H1 (cell line): ENCODE data around the gene TBC1D20. TPM values are rescaled to one million over a fixed set of nuclear protein-coding genes. Genes with fewer than 3 reads are reported as not detected.

ENCODE experiments used
- CTCF ChIA-PET: fragments of 300-600 bp; sonication (Branson Sonifier 250); formaldehyde crosslinking; loops from one replicate; lab custom pipeline; 2021; ENCODE audit not compliant: partially characterized antibody; lab: Charles Lee
- POLR2A ChIA-PET: fragments of 300-600 bp; sonication (Branson Sonifier 250); formaldehyde crosslinking; loops from one replicate; lab custom pipeline; 2021; ENCODE audit warnings: inconsistent platforms; ENCODE audit not compliant: partially characterized antibody; lab: Charles Lee
- DNase-seq, 2 experiments: peaks; one replicate each; pipeline versions ENCODE4 v3.0.0 to v3.0.0-alpha.2; 2010 to 2022; ENCODE audit warnings: low spot score in 2 of 2, low read depth in 1 of 2, mixed read lengths in 1 of 2
- FAIRE-seq: peaks from 2 replicates; lab custom pipeline; 2011; peaks lifted over from hg19 to GRCh38; lab: Jason Lieb, UNC
- H2AFZ ChIP-seq: 2 replicates; pipeline ENCODE4 v1.8.1; 2012; ENCODE audit warnings: low read length, inconsistent platforms
- H2AK5ac ChIP-seq: 2 replicates; pipeline ENCODE4 v1.6.1; 2013; ENCODE audit warnings: low read depth, low read length
- H2BK120ac ChIP-seq: replicated peaks from 2 replicates; pipeline ENCODE3; 2013; ENCODE audit warnings: low read depth, low read length, inconsistent platforms
- H2BK12ac ChIP-seq: 2 replicates; pipeline ENCODE4 v1.6.1; 2013; ENCODE audit warnings: low read depth, low read length
- H2BK15ac ChIP-seq: 2 replicates; pipeline ENCODE4 v1.6.1; 2013; ENCODE audit warnings: low read length
- H2BK20ac ChIP-seq: 2 replicates; pipeline ENCODE4 v1.6.1; 2013; ENCODE audit warnings: low read length
- H2BK5ac ChIP-seq: 2 replicates; pipeline ENCODE4 v1.6.1; 2013; ENCODE audit warnings: low read depth, low read length
- H3K14ac ChIP-seq: 2 replicates; pipeline ENCODE4 v1.6.1; 2013; ENCODE audit warnings: inconsistent platforms; ENCODE audit not compliant: insufficient read length
- H3K18ac ChIP-seq: 2 replicates; pipeline ENCODE4 v1.6.1; 2013; ENCODE audit warnings: low read length; ENCODE audit errors: extremely low read depth
- H3K23ac ChIP-seq: 2 replicates; pipeline ENCODE4 v1.6.1; 2013; ENCODE audit warnings: inconsistent platforms; ENCODE audit not compliant: insufficient read length
- H3K23me2 ChIP-seq: 2 replicates; pipeline ENCODE4 v1.6.1; 2013; ENCODE audit warnings: low read depth, low read length
- H3K27ac ChIP-seq: 2 replicates; pipeline ENCODE4 v1.6.1; 2011; ENCODE audit warnings: low read depth, low read length, inconsistent platforms
- H3K27me3 ChIP-seq, 4 experiments: replicated peaks in 1 of 4; 1 replicate in 1 of 4; 2 replicates in 3 of 4; pipeline versions ENCODE4 v1.6.1 to v1.8.1; 2011 to 2013; ENCODE audit warnings: low read length in 3 of 4, mild to moderate bottlenecking in 3 of 4, inconsistent platforms in 2 of 4, mixed read lengths in 2 of 4, moderate library complexity in 1 of 4; ENCODE audit not compliant: control insufficient read depth in 3 of 4, insufficient read depth in 3 of 4; ENCODE audit errors: extremely low read depth in 1 of 4
- H3K36me3 ChIP-seq, 4 experiments: 2 replicates each; pipeline versions ENCODE4 v1.6.1 to v1.8.1; 2011 to 2013; ENCODE audit warnings: mild to moderate bottlenecking in 4 of 4, low read length in 3 of 4, moderate library complexity in 2 of 4, control low read depth in 1 of 4, inconsistent platforms in 1 of 4; ENCODE audit not compliant: insufficient read depth in 4 of 4, control insufficient read depth in 2 of 4
- H3K4ac ChIP-seq: replicated peaks from 2 replicates; pipeline ENCODE3; 2013; ENCODE audit warnings: low read length, low read depth, mixed read lengths, inconsistent platforms; ENCODE audit not compliant: insufficient read length
- H3K4me1 ChIP-seq, 4 experiments: replicated peaks in 1 of 4; 1 replicate in 1 of 4; 2 replicates in 3 of 4; pipeline versions ENCODE4 v1.6.1 to v1.8.1; 2011 to 2013; ENCODE audit warnings: low read length in 3 of 4, inconsistent platforms in 2 of 4, mixed read lengths in 1 of 4; ENCODE audit not compliant: insufficient read depth in 4 of 4, control insufficient read depth in 3 of 4
- H3K4me2 ChIP-seq, 2 experiments: 2 replicates each; pipeline versions ENCODE4 v1.6.1 to v1.8.1; 2011 to 2013; ENCODE audit warnings: low read depth in 2 of 2, low read length in 2 of 2, control low read depth in 1 of 2, inconsistent platforms in 1 of 2, mild to moderate bottlenecking in 1 of 2; ENCODE audit not compliant: insufficient read depth in 1 of 2
- H3K4me3 ChIP-seq, 4 experiments: fragments of 200-600, 300-600 bp in 1 of 4; sonication (generic), shearing (Covaris generic), sonication (Bioruptor Twin) in 1 of 4; 2 replicates each; pipeline versions ENCODE4 v1.5.1 to v1.8.1; 2011 to 2016; ENCODE audit warnings: low read length in 4 of 4, low read depth in 3 of 4, control low read depth in 2 of 4, inconsistent platforms in 2 of 4, mild to moderate bottlenecking in 2 of 4, mixed read lengths in 1 of 4, moderate library complexity in 1 of 4; ENCODE audit not compliant: insufficient read depth in 2 of 4; ENCODE audit errors: extremely low read depth in 1 of 4
- H3K56ac ChIP-seq: replicated peaks from 2 replicates; pipeline ENCODE3; 2013; ENCODE audit warnings: low read depth, mild to moderate bottlenecking, mixed read lengths, low read length, inconsistent platforms; ENCODE audit not compliant: insufficient read length
- H3K79me1 ChIP-seq: 2 replicates; pipeline ENCODE4 v1.6.1; 2013; ENCODE audit warnings: low read depth, low read length, control low read depth
- H3K79me2 ChIP-seq, 2 experiments: 2 replicates each; pipeline versions ENCODE4 v1.6.1 to v1.8.1; 2012 to 2013; ENCODE audit warnings: low read length in 2 of 2, mild to moderate bottlenecking in 2 of 2, inconsistent platforms in 1 of 2; ENCODE audit not compliant: insufficient read depth in 2 of 2, control insufficient read depth in 1 of 2
- H3K9ac ChIP-seq, 4 experiments: replicated peaks in 1 of 4; 1 replicate in 1 of 4; 2 replicates in 3 of 4; pipeline versions ENCODE4 v1.6.1 to v1.8.1; 2011 to 2013; ENCODE audit warnings: low read depth in 3 of 4, low read length in 3 of 4, control low read depth in 2 of 4, mild to moderate bottlenecking in 2 of 4, moderate library complexity in 2 of 4, inconsistent platforms in 1 of 4; ENCODE audit errors: extremely low read depth in 1 of 4
- H3K9me3 ChIP-seq, 2 experiments: 2 replicates each; pipeline versions ENCODE4 v1.6.1 to v1.8.1; 2012 to 2013; ENCODE audit warnings: mild to moderate bottlenecking in 2 of 2, moderate library complexity in 2 of 2, control low read depth in 1 of 2, inconsistent platforms in 1 of 2, low read depth in 1 of 2, low read length in 1 of 2, mixed read lengths in 1 of 2; ENCODE audit not compliant: insufficient read depth in 2 of 2
- H4K20me1 ChIP-seq, 2 experiments: replicated peaks in 1 of 2; 2 replicates each; pipeline versions ENCODE3 to v1.8.1; 2011 to 2013; ENCODE audit warnings: inconsistent platforms in 2 of 2, low read length in 2 of 2, mild to moderate bottlenecking in 1 of 2; ENCODE audit not compliant: insufficient read depth in 2 of 2, control insufficient read depth in 1 of 2
- H4K5ac ChIP-seq: 2 replicates; pipeline ENCODE4 v1.6.1; 2013; ENCODE audit warnings: low read length, low read depth, mixed read lengths, inconsistent platforms; ENCODE audit not compliant: insufficient read length
- H4K8ac ChIP-seq: 2 replicates; pipeline ENCODE4 v1.8.0; 2013; ENCODE audit warnings: mild to moderate bottlenecking, moderate library complexity, low read length, inconsistent platforms; ENCODE audit not compliant: insufficient read depth; ENCODE audit errors: extremely low read depth
- H4K91ac ChIP-seq: replicated peaks from 2 replicates; pipeline ENCODE3; 2013; ENCODE audit warnings: low read length, mixed read lengths, inconsistent platforms; ENCODE audit not compliant: insufficient read length
- ATF2 ChIP-seq: IDR thresholded peaks from 2 replicates; pipeline ENCODE4 v1.6.1; 2012; ENCODE audit warnings: low read length, inconsistent platforms
- ATF3 ChIP-seq: IDR thresholded peaks from 2 replicates; pipeline ENCODE4 v1.6.1; 2011; ENCODE audit warnings: low read depth, mild to moderate bottlenecking, low read length; ENCODE audit not compliant: insufficient read depth
- BRCA1 ChIP-seq: IDR thresholded peaks from 2 replicates; pipeline ENCODE4 v1.6.1; 2012; ENCODE audit warnings: low read depth, low read length, improper control_type of control experiment
- CBX8 ChIP-seq: fragments of 300-800, 300-1000 bp; sonication (generic); IDR thresholded peaks from 2 replicates; pipeline ENCODE4 v1.7.1; 2016; ENCODE audit warnings: low read depth, low read length, borderline replicate concordance
- FOSL1 ChIP-seq: IDR thresholded peaks from 2 replicates; pipeline ENCODE4 v1.6.1; 2011; ENCODE audit warnings: mild to moderate bottlenecking, low read depth, low read length, moderate library complexity; ENCODE audit not compliant: insufficient read depth
- GTF2F1 ChIP-seq: IDR thresholded peaks from 2 replicates; pipeline ENCODE4 v1.6.1; 2012; ENCODE audit warnings: low read depth, low read length, improper control_type of control experiment, borderline replicate concordance
- JUN ChIP-seq: IDR thresholded peaks from 2 replicates; pipeline ENCODE4 v1.6.1; 2011; ENCODE audit warnings: low read depth, mild to moderate bottlenecking, improper control_type of control experiment, low read length
- MAFK ChIP-seq: IDR thresholded peaks from 2 replicates; pipeline ENCODE4 v1.6.1; 2012; ENCODE audit warnings: low read depth, mild to moderate bottlenecking, improper control_type of control experiment, low read length
- SIN3A ChIP-seq, 2 experiments: IDR thresholded peaks in 1 of 2; conservative IDR thresholded peaks in 1 of 2; 2 replicates each; pipeline ENCODE4 v1.6.1; 2011 to 2012; ENCODE audit warnings: low read length in 2 of 2, improper control_type of control experiment in 1 of 2, low read depth in 1 of 2, mild to moderate bottlenecking in 1 of 2
- TCF12 ChIP-seq: IDR thresholded peaks from 2 replicates; pipeline ENCODE4 v1.6.1; 2011; ENCODE audit warnings: low read depth, mild to moderate bottlenecking, low read length
- whole genome bisulfite sequencing, 2 experiments: shearing (Covaris generic) in 1 of 2; methylation state at CpG; one replicate each; pipeline versions ENCODE4 v1.1.6 to v1.1.7; 2013 to 2015; ENCODE audit warnings: low lambda C conversion rate in 2 of 2, mixed read lengths in 2 of 2, inconsistent platforms in 1 of 2, low coverage in 1 of 2, missing lambda C conversion rate in 1 of 2; ENCODE audit not compliant: insufficient replicate concordance in 2 of 2, insufficient coverage in 1 of 2, insufficient read length in 1 of 2; ENCODE audit errors: extremely low coverage in 1 of 2, missing lambda C conversion rate in 1 of 2; 5-methylcytosine and 5-hydroxymethylcytosine counted together
- polyA plus RNA-seq, 7 experiments: library from polyadenylated mRNA; depleted of rRNA in 3 of 7; stranded (reverse) in 5 of 7; unstranded in 2 of 7; fragments of >200 nt in 5 of 7; fragments of 200-250 nt in 2 of 7; gene quantifications; 1 replicate in 5 of 7; 2 replicates in 1 of 7; 4 replicates in 1 of 7; pipeline versions ENCODE4 v1.2.1 to v1.2.3, GENCODE V29; 2011 to 2013; ENCODE audit warnings: missing spikeins in 2 of 7, mixed read lengths in 2 of 7
- total RNA-seq: library from RNA; stranded (reverse); fragmentation: NEBNext Ultra II Directional; extraction: Animal tissue kit (Norgen Biotek cat#: 25700); gene quantifications from 2 replicates; pipeline ENCODE4 v1.2.1, GENCODE V29; 2021

Gene TBC1D20
- total and polyA plus RNA-seq, 2 of the 8 experiments (the other 6 are each of a cell fraction or from before 2014, with no cell fraction given), result 14.5 to 17.1 TPM

GRCh38 chr20:399182-399707 lies 63.1 kb downstream of the TBC1D20 start:
- Histone ChIP-seq H3K9ac (no peak overlapping the region), H3K4ac (no peak overlapping the region), H3K36me3 (peaks cover 0 to 13% (median 1%) of the 10 kb centered on the region in 4 experiments; a peak in 3 of 8 replicates)
- TF ChIP-seq JUN (no peak), TCF12 (no peak), ATF3 (no peak), SIN3A (conservative IDR thresholded peaks at IDR 0.05 in 1 of 2, IDR thresholded peaks at IDR 0.05 in 1 of 2; ENCODE audit: low read depth in 1 of 2, low read length in 2 of 2) (no peak), CBX8 (no peak), BRCA1 (no peak), FOSL1 (no peak), GTF2F1 (no peak), ATF2 (no peak), MAFK (no peak)

More at GRCh38 chr20:399182-399707, 63.1 kb downstream of the TBC1D20 start:
- Histone ChIP-seq H3K14ac (no peak overlapping the region), H4K5ac (no peak overlapping the region), H4K8ac (no peak overlapping the region), H2AFZ (no peak overlapping the region), H3K23me2 (no peaks in the 10 kb centered on the region), H3K79me2 (no peaks in the 10 kb centered on the region), H2BK12ac (0 out of 2 replicates have a peak overlapping the region, but pooled peaks have one; percentile 68), H2BK15ac (0 out of 2 replicates have a peak overlapping the region, but pooled peaks have one; percentile 37), H3K27me3 (no peaks in the 10 kb centered on the region), H3K4me3 (no peak overlapping the region), H3K23ac (no peak overlapping the region), H2BK20ac (0 out of 2 replicates have a peak overlapping the region, but pooled peaks have one; percentile 5), H2AK5ac (no peak overlapping the region), H4K20me1 (peaks cover 0 to 2% of the 10 kb centered on the region in 2 experiments), H3K4me1 (peaks cover 3 to 7% (median 4%) of the 10 kb centered on the region in 4 experiments; a peak in 4 of 7 replicates), H3K56ac (no peak overlapping the region), H3K4me2 (no peak overlapping the region), H3K18ac (no peak overlapping the region), H2BK120ac (no peak overlapping the region), H4K91ac (no peak overlapping the region), H3K79me1 (no peaks in the 10 kb centered on the region), H2BK5ac (peak overlapping the region; percentile 71; the same call in 1 of the 2 replicates), H3K9me3 (peaks cover 0 to 5% of the 10 kb centered on the region in 2 experiments; a peak in 3 of 4 replicates), H3K27ac (no peak overlapping the region)
- ChIA-PET POLR2A (interaction anchor here (0.9 to 11.8 kb wide), 8 partner anchors 8 to 46 kb away, joined by 3 to 263 read pairs (median 4); partner anchors contain the start of gene TRIB3), CTCF (interaction anchor here (1.1 to 2.7 kb wide), 5 partner anchors 10 to 106 kb away, joined by 3 to 9 read pairs (median 4); no protein-coding TSS in a partner anchor)
- FAIRE-seq (no peak), DNase-seq (no peak)
- WGBS, 2 experiments, result 97% methylated on average over 9 of the region's 9 CpGs; no CpG with 5 or more reads in 1 of the 2 experiments
